ENCODE data around the gene EPB41L4A. TPM values are rescaled to one million over a fixed set of nuclear protein-coding genes. Genes with fewer than 3 reads are reported as not detected.
"Not testable (repeated sequence)": the region's sequence is repeated elsewhere in the genome, so short reads cannot be mapped to it uniquely, and the experiment has no call there.

EPB41L4A gene
- total and polyA plus RNA-seq, 2 donors (not counting 3 experiments of a cell fraction or from before 2014, with no cell fraction given): 6.0 to 17.9 TPM

GRCh38 chr5:112226215-112226614 lies 192.9 kb downstream of the EPB41L4A start:
- ChIA-PET CTCF (no interaction called here), POLR2A (no interaction called here)
- no peak for TF ChIP-seq POLR2AphosphoS5 (IDR thresholded peaks at IDR 0.05; ENCODE audit: insufficient read depth, low read depth, low read length)
- TF ChIP-seq JUN (IDR thresholded peaks at IDR 0.05; ENCODE audit: borderline replicate concordance, insufficient read depth, insufficient read length, low read depth): no peak
- no peak for TF ChIP-seq GATA2 (IDR thresholded peaks at IDR 0.05; ENCODE audit: insufficient read depth, insufficient read length, low read depth, low read length)
- no peak for TF ChIP-seq MYC (IDR thresholded peaks at IDR 0.05; ENCODE audit: low read depth, low read length)
- TF ChIP-seq CTCF (IDR thresholded peaks at IDR 0.05; ENCODE audit: extremely low read depth in 1 of 2, insufficient read depth in 1 of 2, low read depth in 1 of 2, low read length in 2 of 2): no peak
- no peak for TF ChIP-seq EZH2 (IDR thresholded peaks at IDR 0.05; ENCODE audit: borderline replicate concordance, low read depth, low read length, severe bottlenecking)
- TF ChIP-seq POLR2A (IDR thresholded peaks at IDR 0.05; ENCODE audit: low read depth, low read length): no peak
- no peak for TF ChIP-seq FOS (IDR thresholded peaks at IDR 0.05; ENCODE audit: borderline replicate concordance, insufficient read depth, low read length)
- TF ChIP-seq MAX (IDR thresholded peaks at IDR 0.05; ENCODE audit: insufficient read depth, insufficient read length): no peak
- H3K27me3 ChIP-seq (ENCODE audit: control insufficient read depth in 2 of 2, insufficient read depth in 2 of 2, low read length in 2 of 2): no peaks in the 10 kb centered on the region
- H3K36me3 ChIP-seq (ENCODE audit: control insufficient read depth in 2 of 2, extremely low read depth in 1 of 2, insufficient read depth in 2 of 2, low read length in 2 of 2): no peaks in the 10 kb centered on the region
- no peaks in the 10 kb centered on the region for H4K20me1 ChIP-seq (replicated peaks; ENCODE audit: control insufficient read depth, extremely low read depth, insufficient read depth, low read length)
- H3K4me1 ChIP-seq (ENCODE audit: control insufficient read depth, extremely low read depth, insufficient read depth, low read length): peaks cover 5% of the 10 kb centered on the region
- BruUV-seq (replicated peaks): no TSS peak
- intact Hi-C loops (cut with micrococcal nuclease): no loop called here
- dilution Hi-C loops (cut with MboI; ENCODE audit: extremely low pct_ligation_motif_present, low sequenced_read_pairs): no loop called here
- H3K4me2 ChIP-seq (ENCODE audit: insufficient read depth, low read length): no peak overlapping the region
- FAIRE-seq (no peak), DNase-seq (ENCODE audit: low read depth, low spot score) (no peak)
- no peak overlapping the region for H2AFZ ChIP-seq (ENCODE audit: low read depth, low read length)
- no peak overlapping the region for H3K27ac ChIP-seq (ENCODE audit: insufficient read depth, low read depth, low read length)
- no peaks in the 10 kb centered on the region for H3K79me2 ChIP-seq (ENCODE audit: control insufficient read depth, insufficient read depth, low read length)
- no peak overlapping the region for H3K9ac ChIP-seq (replicated peaks; ENCODE audit: extremely low read depth, insufficient read depth, low read length)
- H3K4me3 ChIP-seq (replicated peaks in 1 of 3; ENCODE audit: insufficient read depth in 1 of 3, low read depth in 1 of 3, low read length in 3 of 3): no peak overlapping the region
- H3K9me1 ChIP-seq (replicated peaks; ENCODE audit: control insufficient read depth, extremely low read depth, insufficient read depth, low read length): no peaks in the 10 kb centered on the region
- H3K9me3 ChIP-seq (replicated peaks; ENCODE audit: control insufficient read depth, insufficient read depth, low read length): no peaks in the 10 kb centered on the region

- H4K20me1 ChIP-seq (replicated peaks; ENCODE audit: control insufficient read depth, extremely low read depth, insufficient read depth, low read length); H3K4me2 ChIP-seq (ENCODE audit: insufficient read depth, low read length); H3K9me3 ChIP-seq (replicated peaks; ENCODE audit: control insufficient read depth, insufficient read depth, low read length); H3K4me3 ChIP-seq (replicated peaks in 1 of 3; ENCODE audit: insufficient read depth in 1 of 3, low read depth in 1 of 3, low read length in 3 of 3); BruUV-seq (replicated peaks); FAIRE-seq; H3K27me3 ChIP-seq (ENCODE audit: control insufficient read depth in 2 of 2, insufficient read depth in 2 of 2, low read length in 2 of 2); H3K9ac ChIP-seq (replicated peaks; ENCODE audit: extremely low read depth, insufficient read depth, low read length); H3K79me2 ChIP-seq (ENCODE audit: control insufficient read depth, insufficient read depth, low read length); H3K4me1 ChIP-seq (ENCODE audit: control insufficient read depth, extremely low read depth, insufficient read depth, low read length); CTCF ChIA-PET; H3K27ac ChIP-seq (ENCODE audit: insufficient read depth, low read depth, low read length); dilution Hi-C loops (cut with MboI; ENCODE audit: extremely low pct_ligation_motif_present, low sequenced_read_pairs); DNase-seq (ENCODE audit: low read depth, low spot score); H3K9me1 ChIP-seq (replicated peaks; ENCODE audit: control insufficient read depth, extremely low read depth, insufficient read depth, low read length); intact Hi-C loops (cut with micrococcal nuclease); H3K36me3 ChIP-seq (ENCODE audit: control insufficient read depth in 2 of 2, extremely low read depth in 1 of 2, insufficient read depth in 2 of 2, low read length in 2 of 2); H2AFZ ChIP-seq (ENCODE audit: low read depth, low read length): not testable (repeated sequence)
- POLR2A ChIA-PET: interaction anchor here (0.6 to 0.7 kb wide), 2 partner anchors 9 to 904 kb away, joined by 5 read pairs; no protein-coding TSS in a partner anchor
Observed at GRCh38 chr5:112222997-112223396, 196.1 kb downstream of the EPB41L4A start.
